C1 segment of cervical spinal cord (tissue), 14 donors: ENCODE results near the gene TSC2.
"Not testable (repeated sequence)": the region's sequence is repeated elsewhere in the genome, so short reads cannot be mapped to it uniquely, and the experiment has no call there.

Experiments used
- DNase-seq, 14 donors: peaks; one replicate each; lab custom pipeline; 2025; lab: John Stamatoyannopoulos, UW

The TSC2 gene

GRCh38 chr16:2084895-2085625 is 37.3 kb downstream of the TSC2 start:
- peak in 1 of 14 donors; percentile 46 for DNase-seq

- peak in 1 of 14 donors; percentile 56 for DNase-seq
Measured at GRCh38 chr16:2085669-2086068, 37.9 kb downstream of the TSC2 start.

- DNase-seq: peak in 1 of 14 donors; percentile 89
Measured at GRCh38 chr16:2086106-2086742, 38.4 kb downstream of the TSC2 start.

GRCh38 chr16:2086812-2087747 is 39.3 kb downstream of the TSC2 start:
- DNase-seq: no peak

GRCh38 chr16:2087748-2088631 is 40.2 kb downstream of the TSC2 start:
- DNase-seq: peak in 1 of 14 donors; percentile 81

GRCh38 chr16:2088759-2089358 is 41.1 kb downstream of the TSC2 start:
- DNase-seq: no peak

GRCh38 chr16:2089706-2090480 is 42.1 kb downstream of the TSC2 start:
- peak in 4 of 14 donors; percentile 4 to 38 (median 26) for DNase-seq

- peak in 3 of 14 donors; percentile 19 to 28 (median 23) for DNase-seq
Measured at GRCh38 chr16:2090481-2090776, 42.6 kb downstream of the TSC2 start.

GRCh38 chr16:2090777-2091546 is 43.2 kb downstream of the TSC2 start:
- peak in 2 of 14 donors; percentile 31 to 60 for DNase-seq

GRCh38 chr16:2091547-2092255 is 43.9 kb downstream of the TSC2 start:
- DNase-seq: no peak

- DNase-seq: no peak
Measured at GRCh38 chr16:2092256-2092620, 44.5 kb downstream of the TSC2 start.

- peak in 1 of 14 donors; percentile 60 for DNase-seq
Measured at GRCh38 chr16:2092866-2093265, 45.1 kb downstream of the TSC2 start.

GRCh38 chr16:2093793-2094192 is 46.0 kb downstream of the TSC2 start:
- DNase-seq: no peak

GRCh38 chr16:2095315-2095853 is 47.6 kb downstream of the TSC2 start:
- DNase-seq: peak in 2 of 14 donors; percentile 20 to 25

GRCh38 chr16:2095918-2096582 is 48.3 kb downstream of the TSC2 start:
- DNase-seq: no peak

GRCh38 chr16:2096853-2097595 is 49.2 kb downstream of the TSC2 start:
- DNase-seq: peak in 2 of 14 donors; percentile 24 to 37

GRCh38 chr16:2097689-2098088 is 49.9 kb downstream of the TSC2 start:
- not testable (repeated sequence) for DNase-seq
